CD4-positive, alpha-beta T cell treated with Interleukin-4 for 4 hours (primary cell): ENCODE results near the gene PIP5K1A.
A peak's percentile ranks its signal among the peaks of the same experiment; 100 is the strongest.
"Not testable (repeated sequence)": the region's sequence is repeated elsewhere in the genome, so short reads cannot be mapped to it uniquely, and the experiment has no call there.

Source experiments
- DNase-seq: peaks from one replicate; pipeline ENCODE4 v3.0.0-alpha.2; 2020

Gene PIP5K1A, protein sequence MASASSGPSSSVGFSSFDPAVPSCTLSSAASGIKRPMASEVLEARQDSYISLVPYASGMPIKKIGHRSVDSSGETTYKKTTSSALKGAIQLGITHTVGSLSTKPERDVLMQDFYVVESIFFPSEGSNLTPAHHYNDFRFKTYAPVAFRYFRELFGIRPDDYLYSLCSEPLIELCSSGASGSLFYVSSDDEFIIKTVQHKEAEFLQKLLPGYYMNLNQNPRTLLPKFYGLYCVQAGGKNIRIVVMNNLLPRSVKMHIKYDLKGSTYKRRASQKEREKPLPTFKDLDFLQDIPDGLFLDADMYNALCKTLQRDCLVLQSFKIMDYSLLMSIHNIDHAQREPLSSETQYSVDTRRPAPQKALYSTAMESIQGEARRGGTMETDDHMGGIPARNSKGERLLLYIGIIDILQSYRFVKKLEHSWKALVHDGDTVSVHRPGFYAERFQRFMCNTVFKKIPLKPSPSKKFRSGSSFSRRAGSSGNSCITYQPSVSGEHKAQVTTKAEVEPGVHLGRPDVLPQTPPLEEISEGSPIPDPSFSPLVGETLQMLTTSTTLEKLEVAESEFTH

DNA sequence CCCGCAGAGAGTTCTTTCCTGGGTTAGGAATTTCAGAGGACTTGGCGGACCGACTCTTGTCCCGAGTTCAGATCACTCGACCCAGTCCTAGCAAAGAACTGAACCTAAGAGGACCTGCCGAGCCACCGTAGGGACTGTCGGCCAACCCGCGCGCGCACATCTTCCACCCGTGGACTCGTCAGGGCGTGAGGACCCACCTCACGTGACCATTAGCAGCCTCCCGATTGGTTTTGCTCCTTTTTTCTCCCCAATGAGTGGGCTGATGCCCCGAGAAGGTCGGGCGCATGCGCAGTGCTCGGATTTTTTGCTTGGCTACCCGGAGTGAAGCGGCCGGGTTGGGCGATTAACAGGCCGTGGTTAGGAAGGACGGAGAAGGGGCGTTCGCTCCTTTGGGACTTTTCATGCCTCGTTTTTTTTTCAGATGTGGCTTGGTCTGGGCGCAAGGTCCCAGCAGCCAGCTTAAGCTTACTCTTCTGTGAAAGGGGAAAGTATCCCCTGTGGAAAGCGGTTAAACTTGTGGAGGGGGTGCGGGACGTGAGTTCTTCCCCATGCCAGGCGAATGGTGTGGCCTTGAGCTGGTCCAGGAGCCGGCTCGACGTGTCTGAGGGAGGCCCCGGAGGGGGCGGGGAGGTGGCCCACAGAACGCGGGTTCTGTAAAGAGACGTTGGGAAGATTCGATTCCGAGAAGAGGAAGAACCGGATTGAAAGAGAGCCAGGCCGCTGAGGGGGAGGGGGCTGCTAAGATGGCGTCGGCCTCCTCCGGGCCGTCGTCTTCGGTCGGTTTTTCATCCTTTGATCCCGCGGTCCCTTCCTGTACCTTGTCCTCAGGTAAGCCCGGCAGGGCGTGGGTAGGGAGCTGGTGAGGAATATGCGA is at the start of gene PIP5K1A:
Gene PIP5K1A (plus strand): TSS at position 299 of the 874 bp plus-strand sequence. CDS start 445 bp downstream, at position 744.
- DNase-seq, result peak; percentile 99

GRCh38 chr1:151156515-151156819 is 41.9 kb upstream of the PIP5K1A start, which contains the start of gene TNFAIP8L2:
TSS of gene TNFAIP8L2 (plus strand) at chr1:151156649. CDS start at chr1:151158698, 2,049 bp downstream.
- DNase-seq, result peak; percentile 76

GRCh38 chr1:151157067-151157531 is 41.3 kb upstream of the PIP5K1A start:
- DNase-seq, result peak; percentile 67

DNA sequence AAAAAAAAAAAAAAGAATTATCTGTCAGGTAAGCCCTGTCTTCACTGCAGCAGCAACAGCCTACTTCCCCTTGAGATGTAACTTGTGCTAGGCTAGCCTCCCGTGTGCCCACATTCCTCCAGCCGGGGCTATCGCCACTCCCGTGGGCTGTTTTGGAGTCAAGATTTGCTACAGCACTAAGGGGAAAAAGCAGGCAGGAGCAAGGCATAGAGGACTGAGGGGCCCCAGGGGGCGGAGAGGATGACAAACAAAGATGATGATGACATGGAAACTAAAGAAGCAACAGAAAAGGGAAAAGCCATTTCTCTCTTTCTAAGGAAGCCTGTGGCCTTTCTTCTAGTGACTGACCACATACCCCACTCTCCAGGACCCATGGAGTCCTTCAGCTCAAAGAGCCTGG is 40.0 kb upstream of the PIP5K1A start:
- DNase-seq, result peak; percentile 12

DNA sequence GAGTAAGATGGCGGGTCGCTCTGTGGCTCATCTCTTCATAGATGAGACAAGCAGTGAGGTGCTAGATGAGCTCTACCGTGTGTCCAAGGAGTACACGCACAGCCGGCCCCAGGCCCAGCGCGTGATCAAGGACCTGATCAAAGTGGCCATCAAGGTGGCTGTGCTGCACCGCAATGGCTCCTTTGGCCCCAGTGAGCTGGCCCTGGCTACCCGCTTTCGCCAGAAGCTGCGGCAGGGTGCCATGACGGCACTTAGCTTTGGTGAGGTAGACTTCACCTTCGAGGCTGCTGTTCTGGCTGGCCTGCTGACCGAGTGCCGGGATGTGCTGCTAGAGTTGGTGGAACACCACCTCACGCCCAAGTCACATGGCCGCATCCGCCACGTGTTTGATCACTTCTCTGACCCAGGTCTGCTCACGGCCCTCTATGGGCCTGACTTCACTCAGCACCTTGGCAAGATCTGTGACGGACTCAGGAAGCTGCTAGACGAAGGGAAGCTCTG is 39.6 kb upstream of the PIP5K1A start:
- no peak for DNase-seq

- DNase-seq, result no peak
These were observed 39.0 kb upstream of the PIP5K1A start for GRCh38 chr1:151159373-151159772.

- DNase-seq, result no peak
These were observed 33.5 kb upstream of the PIP5K1A start for GRCh38 chr1:151164732-151165280.

DNA sequence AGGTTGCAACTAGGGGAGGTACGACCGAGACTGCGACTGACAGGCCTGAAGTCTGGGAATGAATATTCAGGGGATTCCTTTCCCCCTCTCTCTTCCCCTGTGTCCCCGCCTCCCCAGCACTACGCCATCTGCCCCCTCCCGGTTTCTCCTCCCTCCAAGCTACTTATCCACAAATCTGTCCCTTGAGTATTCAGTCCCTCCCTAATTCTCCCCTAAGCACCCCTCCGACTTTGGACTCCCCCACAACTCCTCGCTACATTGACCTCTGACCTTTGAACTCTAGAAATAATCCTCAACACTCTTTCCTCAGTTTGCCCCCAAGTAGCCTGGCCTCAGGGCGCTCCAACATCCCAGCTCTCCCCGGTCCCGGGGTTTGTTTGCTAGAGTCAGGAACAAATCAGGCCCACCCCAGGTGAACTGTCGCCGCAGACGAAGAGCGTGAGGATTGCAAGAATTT is 33.0 kb upstream of the PIP5K1A start:
- DNase-seq, result no peak

GRCh38 chr1:151165738-151166504 is 32.4 kb upstream of the PIP5K1A start, which contains the start of the genes LYSMD1 and SCNM1:
TSS of gene LYSMD1 (minus strand) at chr1:151165902. CDS start at chr1:151165258, 644 bp downstream.
TSS of gene SCNM1 (plus strand) at chr1:151166144. CDS start at chr1:151166153, 9 bp downstream.
- peak; percentile 99 for DNase-seq

GRCh38 chr1:151166505-151166956 is 31.8 kb upstream of the PIP5K1A start:
- no peak for DNase-seq

DNA sequence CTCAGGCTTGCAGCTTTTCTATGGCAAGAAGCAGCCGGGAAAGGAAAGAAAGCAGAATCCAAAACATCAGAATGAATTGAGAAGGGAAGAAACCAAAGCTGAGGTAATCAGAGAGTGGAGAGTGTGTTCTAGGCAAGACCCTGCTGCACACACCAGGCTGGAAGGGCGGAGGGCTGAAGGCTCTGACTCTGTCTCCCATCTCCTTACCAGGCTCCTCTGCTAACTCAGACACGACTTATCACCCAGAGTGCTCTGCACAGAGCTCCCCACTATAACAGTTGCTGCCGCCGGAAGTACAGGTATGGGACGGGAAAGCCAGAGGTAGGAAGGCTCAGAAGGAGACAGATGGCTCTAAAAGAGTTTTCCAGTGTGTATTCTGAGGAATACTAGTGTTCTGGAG is 31.2 kb upstream of the PIP5K1A start:
- DNase-seq, result no peak

- no peak for DNase-seq
These were observed 27.2 kb upstream of the PIP5K1A start for GRCh38 chr1:151171190-151171589.

DNA sequence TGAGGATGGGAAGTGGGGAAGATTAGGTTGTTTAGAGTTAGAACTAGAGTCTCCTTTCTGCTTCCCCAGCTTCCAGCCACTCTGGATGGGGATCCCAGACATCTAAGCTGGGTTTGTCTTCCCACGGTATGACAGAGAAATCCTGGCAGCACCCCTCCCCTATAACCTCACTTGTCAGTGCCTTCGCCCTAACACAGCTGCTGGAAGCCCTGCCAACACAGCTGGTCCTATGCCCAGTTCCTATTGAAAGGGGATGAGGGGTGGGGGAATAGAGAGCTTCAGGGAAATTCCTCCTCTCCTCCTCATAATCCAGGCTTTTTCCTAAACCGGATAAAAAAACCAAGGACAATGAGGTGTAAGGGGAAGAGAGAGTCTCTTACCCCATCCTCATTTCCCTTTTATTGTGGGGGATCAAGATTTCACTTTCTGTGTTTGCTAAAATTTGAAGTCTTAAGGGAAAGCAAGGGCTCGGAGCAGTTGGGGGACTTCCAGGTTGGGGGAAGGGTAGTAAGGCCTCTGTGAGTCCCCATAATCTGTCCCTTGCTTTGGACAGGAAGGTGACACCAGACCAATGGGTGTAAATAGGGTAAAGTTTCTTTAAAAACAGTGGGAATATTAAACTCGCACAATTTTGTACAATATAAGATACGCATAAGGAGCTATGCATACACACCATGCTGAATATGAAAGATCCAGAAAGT is 23.2 kb upstream of the PIP5K1A start:
- DNase-seq, result no peak

- no peak for DNase-seq
These were observed 22.5 kb upstream of the PIP5K1A start, which contains the start of gene TMOD4 for GRCh38 chr1:151175863-151176262. TSS of gene TMOD4 (minus strand) at chr1:151175981. CDS start at chr1:151174875, 1,106 bp downstream.

DNA sequence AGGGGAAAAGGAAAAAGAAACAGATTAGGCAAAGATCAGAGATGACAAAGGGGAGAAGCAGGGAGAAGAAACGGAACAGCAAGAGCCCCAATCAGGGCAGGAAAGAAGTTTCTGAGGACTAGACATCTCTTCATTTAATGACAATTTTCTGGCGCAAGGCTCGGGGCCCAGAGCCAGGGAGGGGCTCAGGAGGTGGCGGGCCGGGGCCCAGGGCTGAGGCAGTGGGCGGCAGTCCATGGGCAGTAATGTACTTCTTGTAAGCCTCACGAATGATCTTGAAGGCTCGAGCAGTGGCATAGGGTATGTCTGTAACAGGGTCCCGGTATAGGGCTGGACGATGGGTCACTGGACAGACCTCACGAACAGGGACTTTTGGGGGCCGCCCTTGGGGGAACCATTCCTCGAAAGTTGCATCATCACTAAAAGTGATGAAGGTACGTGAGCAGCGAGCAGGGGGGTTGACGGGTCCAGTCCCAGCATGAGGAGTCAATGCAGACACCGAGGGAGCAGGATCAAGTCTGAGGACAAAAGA is 21.8 kb upstream of the PIP5K1A start:
- no peak for DNase-seq

DNA sequence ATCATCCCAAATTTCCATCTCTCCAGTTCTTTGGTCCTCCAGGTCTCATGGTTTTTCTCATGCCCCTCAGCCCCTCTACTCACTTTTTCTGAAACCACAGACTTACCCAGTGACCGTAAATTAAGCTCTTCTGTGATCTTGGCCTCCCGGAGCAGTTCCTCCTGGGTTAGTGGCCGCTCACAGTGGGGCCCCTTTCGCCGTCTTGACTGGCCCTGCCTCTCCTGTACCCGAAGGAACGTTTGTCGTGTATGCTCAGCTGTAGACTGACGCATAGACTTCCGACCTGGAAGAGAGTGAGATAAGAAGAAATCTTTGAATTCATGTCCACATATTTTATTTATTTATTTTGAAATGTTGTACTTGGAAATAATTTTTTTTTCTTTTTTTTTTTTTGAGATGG is 14.1 kb upstream of the PIP5K1A start:
- DNase-seq, result no peak

- DNase-seq, result no peak
These were observed 11.1 kb upstream of the PIP5K1A start for GRCh38 chr1:151187205-151187604.

- not testable (repeated sequence) for DNase-seq
These were observed 9.7 kb upstream of the PIP5K1A start for GRCh38 chr1:151188667-151189066.

DNA sequence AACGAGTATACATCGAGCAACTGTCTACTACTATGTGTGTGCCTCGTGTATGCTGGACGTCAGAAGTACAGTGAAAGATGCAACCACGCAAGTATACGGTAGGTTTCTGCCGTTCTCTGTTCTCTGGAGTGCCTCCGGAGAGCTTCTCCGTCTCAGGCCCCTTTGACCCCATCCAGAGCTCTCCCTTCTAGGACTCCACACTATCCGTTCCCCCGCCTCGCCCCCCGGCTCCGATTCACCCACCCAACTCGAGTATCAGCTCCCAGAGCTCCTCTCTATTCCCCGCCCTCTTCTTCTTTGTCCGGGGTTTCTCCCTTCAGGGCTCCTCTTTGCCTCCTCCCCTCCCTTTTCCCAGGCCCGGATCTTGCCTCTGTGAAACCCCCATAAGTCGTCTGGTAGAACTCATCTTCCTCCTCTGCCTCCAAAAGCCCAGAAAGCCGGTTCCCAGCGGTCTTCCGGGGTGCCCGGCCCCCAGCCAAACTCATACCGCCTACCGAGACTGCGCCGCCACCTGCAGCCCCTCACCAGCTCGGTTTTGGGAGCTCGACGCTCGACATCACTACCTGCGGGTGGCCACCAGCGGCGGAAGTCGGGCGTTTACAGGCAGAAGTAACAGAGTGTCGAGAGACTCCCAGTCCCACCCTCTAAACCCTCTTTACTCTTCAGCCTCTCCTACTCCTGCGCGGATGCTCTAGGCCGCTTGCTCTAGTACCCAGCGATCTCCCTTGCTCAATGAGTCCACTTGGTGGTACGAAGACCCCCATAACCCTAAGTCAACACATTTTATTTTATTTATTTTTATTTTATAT is 8.5 kb upstream of the PIP5K1A start, which contains the start of gene VPS72:
Gene VPS72 (minus strand): TSS at position 561 of the 809 bp plus-strand sequence. CDS start 76 bp downstream, at position 485.
- DNase-seq, result peak; percentile 87
